ENCODE results near the gene OSBPL5. TPM values are rescaled to one million over a fixed set of nuclear protein-coding genes. Genes with fewer than 3 reads are reported as not detected.

Gene OSBPL5
- total RNA-seq, 1 donor from 2014 or later, result 1.6 TPM

GRCh38 chr11:3193373-3194015 is 28.4 kb upstream of the OSBPL5 start:
- no peaks in the 10 kb centered on the region for H3K4me1 Mint-ChIP-seq (ENCODE audit: low read depth)

GRCh38 chr11:3192511-3193372 is 27.6 kb upstream of the OSBPL5 start:
- no peak for DNase-seq (ENCODE audit: low spot score)
- intact Hi-C loops (cut with micrococcal nuclease), result no loop called here
- H3K27me3 Mint-ChIP-seq (ENCODE audit: insufficient read depth), result peaks cover 2% of the 10 kb centered on the region
- H3K36me3 Mint-ChIP-seq (ENCODE audit: low read depth), result no peaks in the 10 kb centered on the region
- H3K4me1 Mint-ChIP-seq (ENCODE audit: low read depth), result no peaks in the 10 kb centered on the region
- no peaks in the 10 kb centered on the region for H3K9me3 Mint-ChIP-seq
- H3K4me3 Mint-ChIP-seq, result no peak overlapping the region
- H3K27ac Mint-ChIP-seq, result no peak overlapping the region

More at GRCh38 chr11:3193373-3194015, 28.4 kb upstream of the OSBPL5 start:
- H3K27ac Mint-ChIP-seq, result no peak overlapping the region
- intact Hi-C loops (cut with micrococcal nuclease), result no loop called here
- no peak for DNase-seq (ENCODE audit: low spot score)
- no peaks in the 10 kb centered on the region for H3K36me3 Mint-ChIP-seq (ENCODE audit: low read depth)
- H3K4me3 Mint-ChIP-seq, result no peak overlapping the region
- no peaks in the 10 kb centered on the region for H3K9me3 Mint-ChIP-seq
- peaks cover 2% of the 10 kb centered on the region for H3K27me3 Mint-ChIP-seq (ENCODE audit: insufficient read depth)

- H3K27ac Mint-ChIP-seq, result no peak overlapping the region
- intact Hi-C loops (cut with micrococcal nuclease), result no loop called here
- peaks cover 2% of the 10 kb centered on the region for H3K27me3 Mint-ChIP-seq (ENCODE audit: insufficient read depth)
- no peaks in the 10 kb centered on the region for H3K36me3 Mint-ChIP-seq (ENCODE audit: low read depth)
- no peaks in the 10 kb centered on the region for H3K4me1 Mint-ChIP-seq (ENCODE audit: low read depth)
- no peak for DNase-seq (ENCODE audit: low spot score)
- H3K4me3 Mint-ChIP-seq, result no peak overlapping the region
- no peaks in the 10 kb centered on the region for H3K9me3 Mint-ChIP-seq
These were observed 26.6 kb upstream of the OSBPL5 start for GRCh38 chr11:3191586-3192324.

GRCh38 chr11:3190600-3190999 is 25.5 kb upstream of the OSBPL5 start:
- H3K27me3 Mint-ChIP-seq (ENCODE audit: insufficient read depth), result peaks cover 2% of the 10 kb centered on the region
- intact Hi-C loops (cut with micrococcal nuclease), result no loop called here
- H3K36me3 Mint-ChIP-seq (ENCODE audit: low read depth), result no peaks in the 10 kb centered on the region
- no peak overlapping the region for H3K27ac Mint-ChIP-seq
- no peaks in the 10 kb centered on the region for H3K9me3 Mint-ChIP-seq
- no peak overlapping the region for H3K4me3 Mint-ChIP-seq
- DNase-seq (ENCODE audit: low spot score), result no peak
- H3K4me1 Mint-ChIP-seq (ENCODE audit: low read depth), result no peaks in the 10 kb centered on the region

- Mint-ChIP-seq H3K27ac (no peak overlapping the region), H3K36me3 (ENCODE audit: low read depth) (no peaks in the 10 kb centered on the region), H3K4me1 (ENCODE audit: low read depth) (no peaks in the 10 kb centered on the region), H3K4me3 (no peak overlapping the region), H3K9me3 (no peaks in the 10 kb centered on the region), H3K27me3 (ENCODE audit: insufficient read depth) (peaks cover 2% of the 10 kb centered on the region)
- intact Hi-C loops (cut with micrococcal nuclease), result no loop called here
- no peak for DNase-seq (ENCODE audit: low spot score)
These were observed 24.9 kb upstream of the OSBPL5 start for GRCh38 chr11:3189886-3190583.

GRCh38 chr11:3189196-3189843 is 24.2 kb upstream of the OSBPL5 start:
- H3K27ac Mint-ChIP-seq, result no peak overlapping the region
- H3K4me3 Mint-ChIP-seq, result no peak overlapping the region
- H3K36me3 Mint-ChIP-seq (ENCODE audit: low read depth), result no peaks in the 10 kb centered on the region
- no peak for DNase-seq (ENCODE audit: low spot score)
- no peaks in the 10 kb centered on the region for H3K9me3 Mint-ChIP-seq
- intact Hi-C loops (cut with micrococcal nuclease), result no loop called here
- H3K4me1 Mint-ChIP-seq (ENCODE audit: low read depth), result no peaks in the 10 kb centered on the region
- H3K27me3 Mint-ChIP-seq (ENCODE audit: insufficient read depth), result peaks cover 2% of the 10 kb centered on the region

- Mint-ChIP-seq H3K27me3 (ENCODE audit: insufficient read depth) (no peaks in the 10 kb centered on the region), H3K36me3 (ENCODE audit: low read depth) (no peaks in the 10 kb centered on the region), H3K27ac (no peak overlapping the region)
These were observed 23.5 kb upstream of the OSBPL5 start for GRCh38 chr11:3188496-3189195.

GRCh38 chr11:3186166-3186953 is 21.2 kb upstream of the OSBPL5 start:
- Mint-ChIP-seq H3K4me3 (no peak overlapping the region), H3K4me1 (ENCODE audit: low read depth) (no peaks in the 10 kb centered on the region), H3K36me3 (ENCODE audit: low read depth) (no peaks in the 10 kb centered on the region), H3K27me3 (ENCODE audit: insufficient read depth) (no peaks in the 10 kb centered on the region), H3K9me3 (no peaks in the 10 kb centered on the region), H3K27ac (no peak overlapping the region)
- DNase-seq (ENCODE audit: low spot score), result no peak
- intact Hi-C loops (cut with micrococcal nuclease), result no loop called here

More at GRCh38 chr11:3188496-3189195, 23.5 kb upstream of the OSBPL5 start:
- DNase-seq (ENCODE audit: low spot score), result no peak
- no peaks in the 10 kb centered on the region for H3K4me1 Mint-ChIP-seq (ENCODE audit: low read depth)
- no peaks in the 10 kb centered on the region for H3K9me3 Mint-ChIP-seq
- intact Hi-C loops (cut with micrococcal nuclease), result no loop called here
- no peak overlapping the region for H3K4me3 Mint-ChIP-seq

GRCh38 chr11:3184732-3185347 is 19.7 kb upstream of the OSBPL5 start:
- Mint-ChIP-seq H3K36me3 (ENCODE audit: low read depth) (no peaks in the 10 kb centered on the region), H3K27me3 (ENCODE audit: insufficient read depth) (no peaks in the 10 kb centered on the region), H3K27ac (no peak overlapping the region), H3K9me3 (no peaks in the 10 kb centered on the region), H3K4me3 (no peak overlapping the region), H3K4me1 (ENCODE audit: low read depth) (no peaks in the 10 kb centered on the region)
- DNase-seq (ENCODE audit: low spot score), result no peak
- intact Hi-C loops (cut with micrococcal nuclease), result no loop called here

GRCh38 chr11:3183523-3183922 is 18.4 kb upstream of the OSBPL5 start:
- H3K27me3 Mint-ChIP-seq (ENCODE audit: insufficient read depth), result no peaks in the 10 kb centered on the region
- no peak for DNase-seq (ENCODE audit: low spot score)
- no peak overlapping the region for H3K4me3 Mint-ChIP-seq
- no peaks in the 10 kb centered on the region for H3K36me3 Mint-ChIP-seq (ENCODE audit: low read depth)
- no peak overlapping the region for H3K27ac Mint-ChIP-seq
- no peaks in the 10 kb centered on the region for H3K9me3 Mint-ChIP-seq
- no peaks in the 10 kb centered on the region for H3K4me1 Mint-ChIP-seq (ENCODE audit: low read depth)
- intact Hi-C loops (cut with micrococcal nuclease), result no loop called here

GRCh38 chr11:3182462-3182852 is 17.3 kb upstream of the OSBPL5 start:
- no peak overlapping the region for H3K4me3 Mint-ChIP-seq
- H3K27me3 Mint-ChIP-seq (ENCODE audit: insufficient read depth), result no peaks in the 10 kb centered on the region
- H3K27ac Mint-ChIP-seq, result no peak overlapping the region
- intact Hi-C loops (cut with micrococcal nuclease), result no loop called here
- no peaks in the 10 kb centered on the region for H3K9me3 Mint-ChIP-seq
- H3K4me1 Mint-ChIP-seq (ENCODE audit: low read depth), result no peaks in the 10 kb centered on the region
- no peaks in the 10 kb centered on the region for H3K36me3 Mint-ChIP-seq (ENCODE audit: low read depth)
- no peak for DNase-seq (ENCODE audit: low spot score)

All from activated T-helper 1 cell treated with anti-CD3 and anti-CD28 coated beads, Interleukin-12 subunit alpha, Interleukin-12 subunit beta, Interleukin-2, Interleukin-4 antibody, amounts not matched to agents 30 ng/mL and 10 ng/mL and 1 ng/mL, durations not matched to agents 14 hours and 24 hours and 36 hours (primary cell).